Stimulated activated CD4-positive, alpha-beta T cell treated with anti-CD3 and anti-CD28 coated beads, Interleukin-4, amount 100 ng/mL, for 1 hour (primary cell): ENCODE results near the gene TNNT3.
"Not testable (repeated sequence)": the region's sequence is repeated elsewhere in the genome, so short reads cannot be mapped to it uniquely, and the experiment has no call there.

Source experiments
- DNase-seq: peaks from one replicate; pipeline ENCODE4 v3.0.0-alpha.2; 2020

TNNT3 gene

GRCh38 chr11:1936072-1936780 is 16.7 kb downstream of the TNNT3 start:
- DNase-seq, result no peak

GRCh38 chr11:1936781-1937615 is 17.5 kb downstream of the TNNT3 start:
- DNase-seq, result no peak

GRCh38 chr11:1937616-1938342 is 18.3 kb downstream of the TNNT3 start:
- no peak for DNase-seq

DNA sequence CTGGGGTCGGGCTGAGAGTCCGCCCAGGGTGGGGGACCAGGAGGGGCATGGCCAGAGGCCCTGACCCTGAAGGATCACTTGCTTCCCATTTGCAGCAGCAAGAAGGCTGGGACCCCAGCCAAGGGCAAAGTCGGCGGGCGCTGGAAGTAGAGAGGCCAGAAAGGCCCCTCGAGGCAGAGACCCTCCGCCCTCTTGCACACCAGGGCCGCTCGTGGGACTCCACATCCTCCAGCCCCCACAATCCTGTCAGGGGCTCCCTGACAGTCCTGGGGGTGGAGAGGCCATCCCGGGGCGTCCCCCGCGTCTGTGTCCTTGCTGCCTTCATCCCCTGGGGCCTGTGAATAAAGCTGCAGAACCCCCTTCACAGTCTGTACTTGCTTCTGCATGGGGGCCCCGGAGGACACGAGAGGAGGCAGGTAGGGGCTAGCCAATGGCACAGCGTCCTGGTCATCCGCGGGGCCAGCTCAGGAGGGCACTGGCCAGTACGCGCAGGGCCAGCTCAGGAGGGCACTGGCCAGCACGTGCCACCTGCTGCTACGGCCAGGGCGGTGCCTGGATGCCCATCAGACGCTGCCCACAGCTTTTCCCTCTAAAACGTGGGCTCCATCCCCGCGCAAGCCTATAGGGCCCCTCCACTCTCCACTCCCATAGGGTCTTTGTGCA is 19.0 kb downstream of the TNNT3 start:
- DNase-seq, result no peak

GRCh38 chr11:1939006-1939625 is 19.6 kb downstream of the TNNT3 start:
- no peak for DNase-seq

- not testable (repeated sequence) for DNase-seq
Observed at GRCh38 chr11:1939788-1940187, 20.3 kb downstream of the TNNT3 start.

- no peak for DNase-seq
Observed at GRCh38 chr11:1942558-1943260, 23.2 kb downstream of the TNNT3 start.

DNA sequence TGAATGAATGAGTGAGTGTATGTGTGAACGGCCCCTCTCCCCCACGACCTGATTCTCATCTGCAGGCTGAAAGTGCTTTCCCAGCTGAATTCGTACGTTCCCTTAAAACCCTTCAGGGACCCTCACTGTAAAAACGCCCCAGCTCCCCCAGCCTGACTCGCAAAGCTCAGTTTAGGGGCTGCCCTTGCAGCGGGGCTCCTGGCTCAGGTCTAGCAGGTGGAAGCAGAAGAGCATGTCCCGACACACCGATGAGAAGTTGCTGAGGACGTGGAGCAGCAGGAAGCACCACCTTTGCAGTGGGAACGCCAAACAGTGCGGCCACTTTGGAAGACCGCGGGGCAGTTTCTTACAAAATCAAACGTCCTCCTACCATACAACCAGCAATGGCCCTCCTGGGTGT is 24.1 kb downstream of the TNNT3 start:
- DNase-seq, result no peak

- no peak for DNase-seq
Observed at GRCh38 chr11:1943977-1944376, 24.5 kb downstream of the TNNT3 start.

DNA sequence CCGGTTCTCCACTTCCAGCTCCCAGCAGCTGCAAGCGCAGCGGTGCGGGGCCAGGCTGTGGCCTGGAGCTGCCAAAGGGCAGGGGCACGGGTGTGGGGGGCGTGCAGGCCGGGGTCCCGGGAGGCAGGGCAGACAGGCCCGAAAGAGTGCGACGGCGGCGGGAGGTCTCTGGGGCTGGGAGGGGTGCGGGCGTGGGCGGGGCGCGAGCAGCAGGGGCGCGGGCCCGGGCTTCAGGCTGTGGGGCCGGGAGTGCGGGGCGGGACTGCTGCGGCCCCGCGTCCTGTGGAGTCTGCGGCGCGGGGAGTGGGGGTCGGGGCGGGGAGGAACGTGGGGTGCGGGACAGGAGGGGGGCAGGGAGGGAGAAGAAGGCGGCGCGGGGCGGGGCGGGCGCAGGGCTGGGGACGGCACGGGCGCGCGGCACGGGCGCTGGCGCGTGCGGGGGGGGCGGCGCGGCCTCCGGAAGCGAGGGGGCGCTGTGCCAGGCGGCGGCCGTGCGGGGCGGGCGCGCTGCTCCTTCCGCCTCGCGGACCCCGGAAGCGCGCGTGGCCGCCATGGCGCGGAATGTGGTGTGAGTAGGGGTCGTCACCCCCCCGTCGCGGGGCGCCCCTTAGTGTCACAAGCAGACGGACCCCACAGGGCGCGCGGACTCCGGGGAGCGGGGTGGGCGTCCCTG is 27.4 kb downstream of the TNNT3 start, which contains the start of gene MRPL23:
TSS of gene MRPL23 (plus strand) at position 521 of the 673 bp plus-strand sequence. CDS start at position 552, 31 bp downstream.
- DNase-seq, result peak; percentile 48

DNA sequence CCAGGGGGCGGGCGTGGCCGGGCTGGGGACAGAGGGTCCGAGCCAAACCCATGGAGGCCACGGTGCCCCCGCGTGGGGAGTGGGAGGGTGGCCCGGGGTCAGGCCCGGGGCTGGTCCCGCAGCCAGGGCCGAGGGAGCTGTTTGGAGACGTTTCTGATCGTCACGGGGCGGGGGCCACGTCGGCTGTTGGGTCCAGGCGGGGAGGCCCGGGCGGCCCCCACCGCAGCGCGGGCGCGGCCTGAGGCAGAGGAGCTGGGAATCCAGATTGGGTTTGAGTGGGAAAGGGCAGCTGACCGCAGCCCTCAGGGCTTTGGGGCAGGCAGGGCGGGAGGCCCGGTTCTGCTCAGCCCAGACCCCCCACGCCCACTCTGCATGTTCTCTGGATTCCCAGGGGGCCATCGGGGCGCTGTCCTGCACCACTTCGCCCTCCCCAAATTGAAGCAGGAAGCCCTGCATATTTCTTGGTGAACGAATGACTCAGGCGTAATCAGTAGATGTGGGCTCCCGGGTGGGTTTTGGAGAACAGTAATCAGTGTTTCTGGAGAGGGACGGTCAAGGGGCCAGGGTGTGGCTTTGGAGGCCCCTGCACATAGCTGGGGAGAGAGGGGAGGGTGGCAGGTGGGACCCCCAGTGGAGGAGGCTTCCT is 28.2 kb downstream of the TNNT3 start:
- DNase-seq, result no peak

DNA sequence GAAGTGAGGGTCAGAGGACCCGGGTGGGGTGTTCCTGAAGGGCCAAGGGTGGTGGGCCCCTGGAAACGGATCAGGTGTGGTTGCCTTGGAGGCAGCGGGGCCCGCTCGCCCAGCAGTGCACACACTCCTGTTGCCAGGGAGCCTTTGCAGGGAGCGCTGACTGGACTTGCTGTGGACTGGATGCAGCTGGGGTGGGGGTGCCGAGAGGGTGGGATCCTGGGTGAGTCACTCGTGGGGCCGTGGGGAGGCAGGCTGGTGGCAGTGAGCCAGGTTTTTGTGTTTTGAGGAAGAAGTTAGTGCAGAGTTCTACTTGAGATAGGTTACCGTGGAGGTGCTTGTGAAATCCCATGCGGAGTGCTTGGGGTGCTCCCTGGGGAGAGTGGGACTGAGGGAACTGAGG is 28.9 kb downstream of the TNNT3 start:
- DNase-seq, result no peak

- no peak for DNase-seq
Observed at GRCh38 chr11:1949302-1949701, 29.8 kb downstream of the TNNT3 start.

DNA sequence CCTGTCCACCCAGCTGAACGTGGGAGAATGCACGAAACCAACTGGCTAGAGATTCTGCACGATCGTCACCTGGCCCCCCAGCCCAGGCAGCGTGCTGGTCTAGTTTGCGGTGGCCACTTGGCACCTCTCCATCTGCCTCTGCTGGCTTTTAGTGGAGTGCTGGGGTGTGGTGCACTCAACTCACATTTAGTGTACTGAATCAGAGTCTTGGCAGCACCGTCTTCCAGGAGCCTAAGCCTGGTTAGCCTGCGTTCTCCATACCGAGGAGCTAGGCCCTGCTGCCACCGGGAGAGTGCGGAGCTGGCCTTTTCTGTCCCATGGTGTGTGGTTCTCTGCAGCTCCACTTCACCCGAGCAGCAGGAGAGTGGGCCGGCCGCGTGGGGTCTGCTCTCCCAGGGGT is 30.4 kb downstream of the TNNT3 start:
- no peak for DNase-seq

DNA sequence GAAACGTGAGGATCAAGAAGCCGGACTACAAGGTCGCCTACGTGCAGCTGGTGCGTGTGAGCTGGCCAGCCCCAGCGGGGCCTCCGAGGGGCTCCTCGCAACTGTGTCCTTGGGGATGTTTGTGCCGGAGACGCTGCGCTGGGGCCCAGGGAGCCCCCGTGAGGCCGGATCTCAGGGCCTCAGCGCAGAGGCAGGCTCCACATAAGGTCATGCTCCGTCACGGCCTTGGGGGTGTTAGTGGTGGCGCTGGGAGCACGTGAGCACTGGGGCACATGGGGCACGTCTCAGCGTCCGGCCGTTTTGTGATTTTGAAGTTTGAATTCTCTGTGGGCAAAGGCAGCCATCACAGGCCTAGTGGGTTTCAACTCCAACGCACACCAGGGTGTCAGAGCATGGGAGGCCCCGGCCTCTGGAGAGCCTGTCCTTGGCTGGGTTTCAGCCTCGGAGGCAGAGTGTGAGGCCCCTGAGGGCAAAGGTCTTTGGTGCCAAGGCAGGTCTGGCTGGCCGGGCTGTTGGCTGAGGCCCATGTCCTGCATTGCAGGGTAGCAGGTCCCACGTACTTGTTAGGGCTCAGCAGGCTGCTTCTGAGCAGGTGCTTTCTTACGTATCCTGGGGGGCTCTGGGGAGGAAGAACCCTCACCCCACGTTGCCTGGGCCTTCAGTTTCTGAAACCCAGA is 33.4 kb downstream of the TNNT3 start:
- no peak for DNase-seq

DNA sequence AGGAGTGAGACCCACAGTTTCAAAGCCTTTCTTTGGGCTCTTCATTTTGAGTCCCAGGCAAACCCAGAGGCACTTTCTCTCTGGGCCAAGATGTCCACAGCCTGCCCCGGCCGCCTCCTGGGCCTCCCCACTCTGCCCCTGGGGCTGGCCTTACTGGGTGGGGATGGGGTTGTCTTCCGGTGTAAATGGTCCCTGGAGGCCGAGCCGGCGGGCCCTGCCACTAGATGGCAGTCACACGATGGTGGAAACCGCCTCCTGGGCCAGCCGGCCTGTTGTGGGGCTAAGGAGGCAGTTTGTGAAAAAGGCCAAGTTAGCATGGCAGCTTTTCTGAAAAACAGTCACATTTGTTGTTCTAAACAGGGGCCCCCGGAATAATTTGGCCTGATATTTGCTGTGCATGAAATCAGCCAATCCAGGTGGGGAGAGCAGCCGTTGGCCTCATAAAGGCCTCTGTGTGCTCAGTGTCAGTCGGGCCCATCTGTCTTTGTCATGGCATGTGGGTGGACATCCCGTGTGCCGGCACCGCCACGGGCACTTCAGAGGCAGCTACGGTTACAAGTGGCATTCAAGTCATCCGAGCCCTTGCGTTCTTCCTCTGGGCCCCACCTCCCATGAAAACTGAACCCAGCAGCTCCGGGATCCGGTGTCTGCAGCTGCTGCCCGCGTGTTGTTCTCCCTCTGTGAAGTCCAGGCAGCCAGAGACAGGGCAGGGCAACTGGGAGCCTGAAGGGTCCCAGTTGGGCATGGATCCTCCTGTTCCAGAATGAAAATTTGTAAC is 34.2 kb downstream of the TNNT3 start:
- peak; percentile 15 for DNase-seq

DNA sequence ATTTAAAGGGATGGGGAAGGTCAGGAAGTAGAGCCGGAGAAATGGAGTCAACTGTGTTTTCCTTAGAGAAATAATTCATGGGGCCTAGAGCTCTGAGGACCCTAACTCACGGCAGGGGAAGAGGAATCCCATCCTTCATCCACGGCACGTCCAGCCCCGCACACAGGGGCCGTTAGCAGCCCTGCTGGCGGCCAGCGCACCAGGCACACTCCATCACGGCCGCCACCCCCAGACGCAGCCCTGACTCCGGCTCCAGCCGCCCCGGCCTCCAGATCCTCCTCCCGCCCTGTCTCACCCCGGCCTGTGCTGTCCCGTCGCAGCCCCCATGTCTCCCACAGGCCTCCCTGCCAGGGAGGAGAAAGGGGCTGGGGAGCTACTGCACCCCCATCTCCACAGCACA is 38.9 kb downstream of the TNNT3 start:
- no peak for DNase-seq

GRCh38 chr11:1959786-1960185 is 40.3 kb downstream of the TNNT3 start:
- DNase-seq, result no peak

DNA sequence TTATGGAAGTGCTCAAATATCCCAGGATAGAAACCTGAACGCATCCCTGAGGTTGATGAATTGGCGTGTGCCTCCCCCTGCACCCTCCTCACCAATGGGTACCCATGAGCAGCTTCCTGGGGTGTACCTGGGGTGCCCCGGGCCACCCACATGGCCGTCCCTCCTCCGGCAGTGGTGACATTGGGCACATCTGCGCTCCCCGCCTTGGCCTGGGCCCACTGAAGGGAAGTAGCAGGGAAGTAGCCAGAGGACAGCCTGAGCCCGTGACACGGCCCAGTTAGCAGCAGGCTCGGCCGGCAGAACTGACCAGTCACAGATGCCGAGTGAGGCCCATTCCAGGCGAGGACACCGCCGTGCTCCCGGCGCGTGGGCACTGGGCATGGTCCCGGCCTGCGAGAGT is 44.4 kb downstream of the TNNT3 start:
- no peak for DNase-seq
